ENCODE data around the gene SLC37A2. TPM values are rescaled to one million over a fixed set of nuclear protein-coding genes. Genes with fewer than 3 reads are reported as not detected.

SLC37A2 gene
- total RNA-seq, 1 experiment from 2014 or later, result 2.2 TPM

DNA sequence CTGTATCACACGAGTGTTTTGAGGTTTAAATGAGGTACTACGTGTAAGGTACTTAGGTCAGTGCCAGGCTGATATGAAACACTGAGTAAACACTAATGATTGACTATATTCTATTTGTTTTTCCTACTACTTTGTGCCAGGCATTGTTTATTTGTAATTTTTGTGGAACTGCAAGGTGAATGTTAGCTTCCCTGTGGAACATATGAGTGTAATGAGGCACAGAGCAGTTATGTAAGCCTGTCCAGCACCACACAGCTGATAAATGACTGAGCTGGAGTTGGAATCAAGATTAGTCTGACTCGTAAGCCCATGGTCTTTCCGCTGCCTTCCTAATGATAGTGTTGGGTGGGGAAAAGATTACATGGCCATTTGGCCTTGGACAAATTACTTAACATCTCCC, 5.9 kb downstream of the SLC37A2 start:
- ATAC-seq (no peak), DNase-seq (ENCODE audit: low spot score) (no peak)
- Mint-ChIP-seq H3K27me3 (ENCODE audit: low read depth) (peaks cover 24% of the 10 kb centered on the region), H3K9me3 (no peaks in the 10 kb centered on the region), H3K27ac (no peak overlapping the region), H3K4me1 (peaks cover 20% of the 10 kb centered on the region), H3K36me3 (no peaks in the 10 kb centered on the region), H3K4me3 (no peak overlapping the region)
- ChIA-PET POLR2A (no interaction called here), CTCF (interaction anchor here (1.3 kb wide), 1 partner anchor 8 kb away, joined by 3 read pairs; no protein-coding TSS in a partner anchor)
- TF ChIP-seq ATF1 (CRISPR knock-in tag; IDR thresholded peaks at IDR 0.05) (no peak), TP53 (CRISPR knock-in tag; IDR thresholded peaks at IDR 0.05) (no peak), ESRRA (CRISPR knock-in tag; IDR thresholded peaks at IDR 0.05; ENCODE audit: borderline replicate concordance) (no peak), CDX4 (CRISPR knock-in tag; IDR thresholded peaks at IDR 0.05; ENCODE audit: borderline replicate concordance) (no peak), AR (CRISPR knock-in tag; IDR thresholded peaks at IDR 0.05) (no peak), ERG (CRISPR knock-in tag; IDR thresholded peaks at IDR 0.05) (no peak), TCF7 (CRISPR knock-in tag; IDR thresholded peaks at IDR 0.05; ENCODE audit: low read depth) (no peak), PRRX2 (CRISPR knock-in tag; IDR thresholded peaks at IDR 0.05) (no peak)
- TF ChIP-seq, protein P1, sequence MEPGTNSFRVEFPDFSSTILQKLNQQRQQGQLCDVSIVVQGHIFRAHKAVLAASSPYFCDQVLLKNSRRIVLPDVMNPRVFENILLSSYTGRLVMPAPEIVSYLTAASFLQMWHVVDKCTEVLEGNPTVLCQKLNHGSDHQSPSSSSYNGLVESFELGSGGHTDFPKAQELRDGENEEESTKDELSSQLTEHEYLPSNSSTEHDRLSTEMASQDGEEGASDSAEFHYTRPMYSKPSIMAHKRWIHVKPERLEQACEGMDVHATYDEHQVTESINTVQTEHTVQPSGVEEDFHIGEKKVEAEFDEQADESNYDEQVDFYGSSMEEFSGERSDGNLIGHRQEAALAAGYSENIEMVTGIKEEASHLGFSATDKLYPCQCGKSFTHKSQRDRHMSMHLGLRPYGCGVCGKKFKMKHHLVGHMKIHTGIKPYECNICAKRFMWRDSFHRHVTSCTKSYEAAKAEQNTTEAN (CRISPR knock-in tag; IDR thresholded peaks at IDR 0.05), result no peak

DNA sequence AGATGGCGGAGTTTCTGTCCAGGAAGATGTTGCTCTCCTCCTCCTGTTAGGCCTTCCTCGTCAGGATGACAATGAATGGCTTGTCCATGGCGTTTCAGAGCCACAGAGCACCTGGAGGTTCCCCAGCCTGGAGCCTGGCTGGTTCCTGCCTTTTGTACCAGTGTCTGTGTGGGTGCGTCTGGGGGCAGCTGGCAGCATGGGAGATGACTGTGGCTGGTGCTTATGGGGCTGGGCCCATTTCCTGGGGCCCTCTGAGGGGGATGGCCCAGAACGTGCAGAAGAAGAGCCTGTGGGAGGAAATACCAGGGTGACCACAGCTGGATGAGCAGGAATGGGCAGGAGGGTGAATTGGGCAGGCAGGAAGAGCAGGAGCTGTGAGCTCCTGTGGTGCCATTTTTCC, 6.7 kb downstream of the SLC37A2 start:
- Mint-ChIP-seq H3K9me3 (no peaks in the 10 kb centered on the region), H3K4me1 (peaks cover 16% of the 10 kb centered on the region), H3K27me3 (ENCODE audit: low read depth) (peaks cover 17% of the 10 kb centered on the region), H3K36me3 (no peaks in the 10 kb centered on the region), H3K4me3 (no peak overlapping the region), H3K27ac (no peak overlapping the region)
- ATAC-seq, result no peak
- ChIA-PET POLR2A (no interaction called here), CTCF (interaction anchor here (1.2 to 3.0 kb wide), 6 partner anchors 9 to 359 kb away, joined by 3 to 14 read pairs (median 6); no protein-coding TSS in a partner anchor)
- DNase-seq (ENCODE audit: low spot score), result no peak
- TF ChIP-seq ESRRA (CRISPR knock-in tag; IDR thresholded peaks at IDR 0.05; ENCODE audit: borderline replicate concordance) (no peak), FOXK1 (CRISPR knock-in tag; IDR thresholded peaks at IDR 0.05) (no peak), ARID4B (CRISPR knock-in tag; IDR thresholded peaks at IDR 0.05; ENCODE audit: borderline replicate concordance) (no peak), PRDM15 (CRISPR knock-in tag; IDR thresholded peaks at IDR 0.05) (no peak), KAT7 (CRISPR knock-in tag; IDR thresholded peaks at IDR 0.05; ENCODE audit: borderline replicate concordance) (no peak)
- TF ChIP-seq, protein P2, sequence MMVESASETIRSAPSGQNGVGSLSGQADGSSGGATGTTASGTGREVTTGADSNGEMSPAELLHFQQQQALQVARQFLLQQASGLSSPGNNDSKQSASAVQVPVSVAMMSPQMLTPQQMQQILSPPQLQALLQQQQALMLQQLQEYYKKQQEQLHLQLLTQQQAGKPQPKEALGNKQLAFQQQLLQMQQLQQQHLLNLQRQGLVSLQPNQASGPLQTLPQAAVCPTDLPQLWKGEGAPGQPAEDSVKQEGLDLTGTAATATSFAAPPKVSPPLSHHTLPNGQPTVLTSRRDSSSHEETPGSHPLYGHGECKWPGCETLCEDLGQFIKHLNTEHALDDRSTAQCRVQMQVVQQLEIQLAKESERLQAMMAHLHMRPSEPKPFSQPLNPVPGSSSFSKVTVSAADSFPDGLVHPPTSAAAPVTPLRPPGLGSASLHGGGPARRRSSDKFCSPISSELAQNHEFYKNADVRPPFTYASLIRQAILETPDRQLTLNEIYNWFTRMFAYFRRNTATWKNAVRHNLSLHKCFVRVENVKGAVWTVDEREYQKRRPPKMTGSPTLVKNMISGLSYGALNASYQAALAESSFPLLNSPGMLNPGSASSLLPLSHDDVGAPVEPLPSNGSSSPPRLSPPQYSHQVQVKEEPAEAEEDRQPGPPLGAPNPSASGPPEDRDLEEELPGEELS (CRISPR knock-in tag; IDR thresholded peaks at IDR 0.05), result no peak
- TF ChIP-seq, protein P3, sequence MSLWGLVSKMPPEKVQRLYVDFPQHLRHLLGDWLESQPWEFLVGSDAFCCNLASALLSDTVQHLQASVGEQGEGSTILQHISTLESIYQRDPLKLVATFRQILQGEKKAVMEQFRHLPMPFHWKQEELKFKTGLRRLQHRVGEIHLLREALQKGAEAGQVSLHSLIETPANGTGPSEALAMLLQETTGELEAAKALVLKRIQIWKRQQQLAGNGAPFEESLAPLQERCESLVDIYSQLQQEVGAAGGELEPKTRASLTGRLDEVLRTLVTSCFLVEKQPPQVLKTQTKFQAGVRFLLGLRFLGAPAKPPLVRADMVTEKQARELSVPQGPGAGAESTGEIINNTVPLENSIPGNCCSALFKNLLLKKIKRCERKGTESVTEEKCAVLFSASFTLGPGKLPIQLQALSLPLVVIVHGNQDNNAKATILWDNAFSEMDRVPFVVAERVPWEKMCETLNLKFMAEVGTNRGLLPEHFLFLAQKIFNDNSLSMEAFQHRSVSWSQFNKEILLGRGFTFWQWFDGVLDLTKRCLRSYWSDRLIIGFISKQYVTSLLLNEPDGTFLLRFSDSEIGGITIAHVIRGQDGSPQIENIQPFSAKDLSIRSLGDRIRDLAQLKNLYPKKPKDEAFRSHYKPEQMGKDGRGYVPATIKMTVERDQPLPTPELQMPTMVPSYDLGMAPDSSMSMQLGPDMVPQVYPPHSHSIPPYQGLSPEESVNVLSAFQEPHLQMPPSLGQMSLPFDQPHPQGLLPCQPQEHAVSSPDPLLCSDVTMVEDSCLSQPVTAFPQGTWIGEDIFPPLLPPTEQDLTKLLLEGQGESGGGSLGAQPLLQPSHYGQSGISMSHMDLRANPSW (CRISPR knock-in tag; conservative IDR thresholded peaks at IDR 0.05; ENCODE audit: low read depth), result no peak

Data from WTC11 (cell line).